ENCODE measurements around the gene LBHD2. TPM values are rescaled to one million over a fixed set of nuclear protein-coding genes. Genes with fewer than 3 reads are reported as not detected.

The LBHD2 gene
- total and polyA plus RNA-seq, 2 experiments from 2014 or later: not detected

DNA sequence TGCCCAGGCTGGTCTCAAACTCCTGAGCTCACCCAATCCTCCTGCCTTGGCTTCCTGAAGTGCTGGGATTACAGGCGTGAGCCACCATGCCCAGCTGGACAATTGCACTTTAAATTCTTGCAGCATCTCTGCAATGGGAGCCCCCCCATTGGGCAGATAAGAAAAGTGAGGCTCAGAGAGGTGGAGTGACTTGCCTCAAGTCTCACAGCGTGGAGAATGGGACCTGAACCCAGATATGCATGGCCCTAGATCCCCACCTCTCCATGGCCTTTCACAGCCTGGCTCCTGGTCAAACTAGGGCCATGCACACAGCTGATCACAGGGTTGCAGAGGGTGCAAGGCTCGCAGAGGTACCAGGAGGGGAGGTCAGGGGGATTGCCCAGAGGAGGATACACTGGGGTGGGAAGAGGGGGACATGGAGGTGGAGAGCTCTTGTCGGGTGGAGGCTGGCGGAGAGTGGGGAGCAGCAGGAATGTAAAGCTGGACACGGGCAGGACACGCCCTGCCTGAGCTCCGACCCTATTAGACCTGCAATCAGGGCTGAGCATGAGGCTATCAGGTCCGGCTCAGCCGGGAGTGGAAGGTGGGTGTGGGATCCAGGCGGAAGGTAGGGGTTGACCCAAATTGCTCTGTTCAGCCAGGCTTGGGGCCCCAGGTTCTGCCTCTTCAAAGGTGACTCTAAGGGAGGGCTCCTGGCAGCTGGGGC lies 17.4 kb downstream of the LBHD2 start (continued):
- TF ChIP-seq, protein P1, sequence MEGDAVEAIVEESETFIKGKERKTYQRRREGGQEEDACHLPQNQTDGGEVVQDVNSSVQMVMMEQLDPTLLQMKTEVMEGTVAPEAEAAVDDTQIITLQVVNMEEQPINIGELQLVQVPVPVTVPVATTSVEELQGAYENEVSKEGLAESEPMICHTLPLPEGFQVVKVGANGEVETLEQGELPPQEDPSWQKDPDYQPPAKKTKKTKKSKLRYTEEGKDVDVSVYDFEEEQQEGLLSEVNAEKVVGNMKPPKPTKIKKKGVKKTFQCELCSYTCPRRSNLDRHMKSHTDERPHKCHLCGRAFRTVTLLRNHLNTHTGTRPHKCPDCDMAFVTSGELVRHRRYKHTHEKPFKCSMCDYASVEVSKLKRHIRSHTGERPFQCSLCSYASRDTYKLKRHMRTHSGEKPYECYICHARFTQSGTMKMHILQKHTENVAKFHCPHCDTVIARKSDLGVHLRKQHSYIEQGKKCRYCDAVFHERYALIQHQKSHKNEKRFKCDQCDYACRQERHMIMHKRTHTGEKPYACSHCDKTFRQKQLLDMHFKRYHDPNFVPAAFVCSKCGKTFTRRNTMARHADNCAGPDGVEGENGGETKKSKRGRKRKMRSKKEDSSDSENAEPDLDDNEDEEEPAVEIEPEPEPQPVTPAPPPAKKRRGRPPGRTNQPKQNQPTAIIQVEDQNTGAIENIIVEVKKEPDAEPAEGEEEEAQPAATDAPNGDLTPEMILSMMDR (conservative IDR thresholded peaks at IDR 0.05; ENCODE audit: low read depth in 2 of 2): no peak
- TF ChIP-seq ZNF331 (CRISPR knock-in tag; IDR thresholded peaks at IDR 0.05; ENCODE audit: low read depth): no peak
- no peak for TF ChIP-seq CREB1 (CRISPR knock-in tag; IDR thresholded peaks at IDR 0.05; ENCODE audit: low read depth)
- TF ChIP-seq EZH2 (IDR thresholded peaks at IDR 0.05; ENCODE audit: low read depth, unreplicated experiment): no peak
- no peak for TF ChIP-seq EZH2phosphoT487 (IDR thresholded peaks at IDR 0.05; ENCODE audit: unreplicated experiment)
- TF ChIP-seq JUNB (IDR thresholded peaks at IDR 0.05; ENCODE audit: unreplicated experiment): no peak
- no peak for TF ChIP-seq POLR2AphosphoS5 (IDR thresholded peaks at IDR 0.05; ENCODE audit: low read depth)
- TF ChIP-seq, protein P2, sequence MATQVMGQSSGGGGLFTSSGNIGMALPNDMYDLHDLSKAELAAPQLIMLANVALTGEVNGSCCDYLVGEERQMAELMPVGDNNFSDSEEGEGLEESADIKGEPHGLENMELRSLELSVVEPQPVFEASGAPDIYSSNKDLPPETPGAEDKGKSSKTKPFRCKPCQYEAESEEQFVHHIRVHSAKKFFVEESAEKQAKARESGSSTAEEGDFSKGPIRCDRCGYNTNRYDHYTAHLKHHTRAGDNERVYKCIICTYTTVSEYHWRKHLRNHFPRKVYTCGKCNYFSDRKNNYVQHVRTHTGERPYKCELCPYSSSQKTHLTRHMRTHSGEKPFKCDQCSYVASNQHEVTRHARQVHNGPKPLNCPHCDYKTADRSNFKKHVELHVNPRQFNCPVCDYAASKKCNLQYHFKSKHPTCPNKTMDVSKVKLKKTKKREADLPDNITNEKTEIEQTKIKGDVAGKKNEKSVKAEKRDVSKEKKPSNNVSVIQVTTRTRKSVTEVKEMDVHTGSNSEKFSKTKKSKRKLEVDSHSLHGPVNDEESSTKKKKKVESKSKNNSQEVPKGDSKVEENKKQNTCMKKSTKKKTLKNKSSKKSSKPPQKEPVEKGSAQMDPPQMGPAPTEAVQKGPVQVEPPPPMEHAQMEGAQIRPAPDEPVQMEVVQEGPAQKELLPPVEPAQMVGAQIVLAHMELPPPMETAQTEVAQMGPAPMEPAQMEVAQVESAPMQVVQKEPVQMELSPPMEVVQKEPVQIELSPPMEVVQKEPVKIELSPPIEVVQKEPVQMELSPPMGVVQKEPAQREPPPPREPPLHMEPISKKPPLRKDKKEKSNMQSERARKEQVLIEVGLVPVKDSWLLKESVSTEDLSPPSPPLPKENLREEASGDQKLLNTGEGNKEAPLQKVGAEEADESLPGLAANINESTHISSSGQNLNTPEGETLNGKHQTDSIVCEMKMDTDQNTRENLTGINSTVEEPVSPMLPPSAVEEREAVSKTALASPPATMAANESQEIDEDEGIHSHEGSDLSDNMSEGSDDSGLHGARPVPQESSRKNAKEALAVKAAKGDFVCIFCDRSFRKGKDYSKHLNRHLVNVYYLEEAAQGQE (IDR thresholded peaks at IDR 0.05; ENCODE audit: unreplicated experiment): no peak

DNA sequence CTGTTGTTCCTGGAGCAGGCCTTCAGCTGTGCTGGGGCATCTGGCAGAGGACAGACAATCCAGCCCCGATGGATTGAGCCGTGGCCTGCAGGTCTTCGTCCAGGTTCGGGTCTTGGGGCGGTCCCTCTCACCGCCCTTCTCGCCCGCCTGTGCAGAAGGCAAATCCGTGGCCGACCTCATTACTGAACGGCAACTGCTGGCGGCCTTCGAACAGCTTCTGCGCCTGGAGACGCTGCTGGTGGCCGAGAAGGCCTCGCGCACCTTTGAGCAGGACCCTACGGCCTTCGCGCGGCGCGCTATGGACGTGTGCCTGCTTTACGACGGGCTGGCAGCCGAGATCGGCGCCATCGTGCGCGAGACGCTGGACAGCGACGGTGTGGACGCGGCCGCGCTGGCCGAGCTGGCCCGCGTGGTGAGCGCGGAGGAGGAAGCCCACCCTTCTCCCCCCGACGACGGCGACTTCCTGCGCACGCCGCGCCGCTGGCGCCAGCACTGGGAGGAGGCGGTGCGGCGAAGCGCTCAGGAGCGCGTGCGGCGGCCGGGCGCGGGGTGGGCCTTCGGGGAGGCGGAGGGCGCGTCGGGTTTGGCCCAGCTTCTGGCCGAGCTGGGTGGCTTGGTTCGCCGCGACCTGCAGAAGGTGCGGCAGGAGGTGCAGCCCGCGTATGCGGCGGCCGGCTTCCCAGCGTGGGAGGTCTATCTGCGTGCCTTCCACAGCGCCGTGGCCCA lies 18.1 kb downstream of the LBHD2 start:
- H3K36me3 Mint-ChIP-seq (ENCODE audit: low read depth): no peaks in the 10 kb centered on the region
- peak; percentile 66 for DNase-seq (ENCODE audit: low spot score)
- H2AFZ ChIP-seq: peak overlapping the region; percentile 86; the same call in 1 of the 2 replicates

More for the DNA sequence above, 18.1 kb downstream of the LBHD2 start:
- peaks cover 12% of the 10 kb centered on the region; the same call in 2 of the 3 replicates for H3K4me1 Mint-ChIP-seq
- Histone ChIP-seq H3K4me3 (peak overlapping the region; percentile 41; the same call in 1 of the 2 replicates), H4K20me1 (replicated peaks; ENCODE audit: insufficient read depth) (0 out of 2 replicates have a peak, but pooled peaks cover 3% of the 10 kb centered on the region), H3K79me2 (replicated peaks; ENCODE audit: insufficient read depth) (no peaks in the 10 kb centered on the region), H3K9me2 (ENCODE audit: insufficient read depth) (no peaks in the 10 kb centered on the region), H3K36me3 (ENCODE audit: insufficient read depth) (no peaks in the 10 kb centered on the region), H3K27me3 (ENCODE audit: insufficient read depth) (peaks cover 51% of the 10 kb centered on the region), H3F3A (replicated peaks; ENCODE audit: low read depth) (0 out of 2 replicates have a peak, but pooled peaks cover 5% of the 10 kb centered on the region), H3K4me1 (ENCODE audit: insufficient read depth) (peaks cover 9% of the 10 kb centered on the region), H3K27ac (ENCODE audit: low read depth) (no peak overlapping the region), H3K4me2 (peak overlapping the region; percentile 67)
- peak overlapping the region; percentile 27; the same call in 1 of the 3 replicates for H3K4me3 Mint-ChIP-seq
- no peaks in the 10 kb centered on the region; the same call in 2 of the 3 replicates for H3K9me3 Mint-ChIP-seq
- peaks cover 64% of the 10 kb centered on the region for H3K27me3 Mint-ChIP-seq (ENCODE audit: insufficient read depth, low read depth, poor library complexity)
- H3K27ac Mint-ChIP-seq: no peak overlapping the region
- TF ChIP-seq, protein P2 (IDR thresholded peaks at IDR 0.05; ENCODE audit: unreplicated experiment): peak; percentile 55
- TF ChIP-seq STAT1 (IDR thresholded peaks at IDR 0.05; ENCODE audit: unreplicated experiment): no peak
- no peak for TF ChIP-seq POLR2AphosphoS5 (IDR thresholded peaks at IDR 0.05; ENCODE audit: low read depth)
- ATAC-seq: peak; percentile 15

Measured in GM23338 (cell line).